Measurements from ENCODE around the gene PLAAT2. TPM values are rescaled to one million over a fixed set of nuclear protein-coding genes. Genes with fewer than 3 reads are reported as not detected.

PLAAT2 gene
- total and polyA plus RNA-seq, 12 donors: 0.35 to 3.7 TPM; not detected in 10

GRCh38 chr11:63504054-63504453 is 59.1 kb downstream of the PLAAT2 start:
- Histone ChIP-seq H3K9me3 (peaks cover 0 to 22% (median 6%) of the 10 kb centered on the region in 11 donors), H3K27ac (peak overlapping the region in 1 of 10 donors; percentile 55), H3K4me3 (no peak overlapping the region), H3K27me3 (no peaks in the 10 kb centered on the region), H3K4me1 (peaks cover 0 to 63% (median 11%) of the 10 kb centered on the region in 9 donors), H3K36me3 (no peaks in the 10 kb centered on the region)
- intact Hi-C loops (cut with DNase I): no loop called here
- ATAC-seq (no peak), DNase-seq (no peak)
- 74 to 87% methylated on average over 1 of the region's 1 CpG for WGBS, 2 donors
- no peak for TF ChIP-seq CTCF (IDR thresholded peaks at IDR 0.05)

GRCh38 chr11:63503492-63503891 is 59.7 kb downstream of the PLAAT2 start:
- ATAC-seq (peak in 3 of 8 donors; percentile 35 to 46 (median 36)), DNase-seq (peak in 1 of 2 donors; percentile 27)
- Histone ChIP-seq H3K36me3 (no peaks in the 10 kb centered on the region), H3K27me3 (peaks cover 0 to 2% (median 0%) of the 10 kb centered on the region in 7 donors), H3K4me3 (no peak overlapping the region), H3K4me1 (peaks cover 0 to 62% (median 11%) of the 10 kb centered on the region in 9 donors), H3K27ac (peak overlapping the region in 1 of 10 donors; percentile 55), H3K9me3 (peaks cover 0 to 26% (median 6%) of the 10 kb centered on the region in 11 donors)
- 77 to 88% methylated on average over 6 of the region's 6 CpGs for WGBS, 2 donors
- intact Hi-C loops (cut with DNase I): no loop called here
- no peak for TF ChIP-seq CTCF (IDR thresholded peaks at IDR 0.05)

Other genes with a start within 250 kb of the PLAAT2 start
- gene SLC22A9, start 193.6 kb downstream of the PLAAT2 start, total RNA-seq: not detected
- gene SLC22A9, start 193.6 kb downstream of the PLAAT2 start, polyA plus RNA-seq: not detected
- 1 to 10 TPM in 8 of 10 donors, under 1 TPM in 2; 0.69 to 7.2 (median 1.8) TPM for gene PLAAT5, start 72.2 kb downstream of the PLAAT2 start, total RNA-seq
- gene PLAAT5, start 72.2 kb downstream of the PLAAT2 start, polyA plus RNA-seq: 1 to 10 TPM in 1 of 2 donors, under 1 TPM in 1; 0.64 to 1.5 TPM
- gene LGALS12, start 57.3 kb downstream of the PLAAT2 start, total RNA-seq: 1 to 10 TPM in 3 of 10 donors, under 1 TPM in 4, not detected in 3; 0.61 to 6.9 (median 0.90) TPM
- 1 to 10 TPM; 3.1 to 5.3 TPM for gene LGALS12, start 57.3 kb downstream of the PLAAT2 start, polyA plus RNA-seq
- gene PLAAT4, start 26.6 kb downstream of the PLAAT2 start, total RNA-seq: 100 to 1,000 TPM in 1 of 10 donors, 10 to 100 TPM in 3, 1 to 10 TPM in 6; 3.3 to 565 (median 7.7) TPM
- gene PLAAT4, start 26.6 kb downstream of the PLAAT2 start, polyA plus RNA-seq: 10 to 100 TPM; 10.1 to 11.7 TPM
- 100 to 1,000 TPM in 9 of 10 donors, 10 to 100 TPM in 1; 82.8 to 211 (median 137) TPM for gene PLAAT3, start 51.1 kb upstream of the PLAAT2 start, total RNA-seq
- 100 to 1,000 TPM; 118 to 159 TPM for gene PLAAT3, start 51.1 kb upstream of the PLAAT2 start, polyA plus RNA-seq
- gene ATL3, start 108.0 kb upstream of the PLAAT2 start, total RNA-seq: 10 to 100 TPM in 8 of 10 donors, 1 to 10 TPM in 2; 8.5 to 22.2 (median 12.5) TPM
- 1 to 10 TPM; 5.9 to 7.3 TPM for gene ATL3, start 108.0 kb upstream of the PLAAT2 start, polyA plus RNA-seq
- 10 to 100 TPM; 38.0 to 72.0 (median 55.4) TPM for gene RTN3, start 118.1 kb upstream of the PLAAT2 start, total RNA-seq
- gene RTN3, start 118.1 kb upstream of the PLAAT2 start, polyA plus RNA-seq: 10 to 100 TPM; 31.1 to 51.7 TPM
- 10 to 100 TPM in 4 of 10 donors, 1 to 10 TPM in 6; 6.8 to 14.3 (median 8.9) TPM for gene ZFTA, start 205.4 kb upstream of the PLAAT2 start, total RNA-seq
- 1 to 10 TPM; 4.6 to 7.5 TPM for gene ZFTA, start 205.4 kb upstream of the PLAAT2 start, polyA plus RNA-seq